ENCODE measurements around the gene SWT1.

DNA sequence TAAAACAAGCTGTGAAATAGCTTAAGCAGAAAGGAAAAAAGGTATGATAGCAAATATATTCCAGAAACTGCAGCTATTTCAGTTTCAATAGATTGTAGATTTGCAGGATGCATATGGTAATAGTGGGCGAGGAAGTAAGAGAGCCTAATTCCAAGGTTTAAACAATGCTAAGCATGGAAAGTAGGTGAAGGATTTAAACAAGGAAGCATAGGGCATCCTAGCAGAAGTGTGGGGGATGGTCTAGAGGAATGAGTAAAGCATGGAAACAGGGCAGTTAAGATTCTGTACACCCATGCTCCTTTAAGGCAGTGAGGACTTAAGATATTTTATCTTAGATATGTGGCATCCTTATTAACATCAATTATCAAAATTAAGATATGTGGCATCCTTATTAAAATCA is 157.4 kb downstream of the SWT1 start:
- no peak for TF ChIP-seq GATA3 (IDR thresholded peaks at IDR 0.05; ENCODE audit: low read depth, low read length)
- no peak for TF ChIP-seq GATA2 (IDR thresholded peaks at IDR 0.05; ENCODE audit: low read depth, low read length)
